OCI-LY3 (cell line): Measurements from ENCODE around the gene LOXL3.
A peak's percentile ranks its signal among the peaks of the same experiment; 100 is the strongest.

Experiments used
- H2AFZ ChIP-seq: fragments of 200-600, 300-600 bp; shearing (Covaris generic); 2 replicates; pipeline ENCODE4 v1.6.0; 2014; ENCODE audit warnings: antibody characterized with exemption, low read depth, low read length
- H3K27ac ChIP-seq: fragments of 200-600, 300-600 bp; sonication (generic); 2 replicates; pipeline ENCODE4 v1.5.1; 2014; ENCODE audit warnings: mild to moderate bottlenecking, low read length, moderate library complexity, mixed read lengths
- H3K27me3 ChIP-seq: fragments of 200-600, 300-600 bp; sonication (generic); 2 replicates; pipeline ENCODE4 v1.6.1; 2014; ENCODE audit warnings: low read depth, low read length, mixed read lengths
- H3K36me3 ChIP-seq: fragments of 200-600, 300-600 bp; sonication (generic); replicated peaks from 2 replicates; pipeline ENCODE3; 2014; ENCODE audit warnings: low read depth, low read length, mixed read lengths
- H3K4me1 ChIP-seq: fragments of 300-600, 200-600 bp; sonication (generic); 2 replicates; pipeline ENCODE4 v1.6.1; 2014; ENCODE audit warnings: low read length, mixed read lengths
- H3K4me2 ChIP-seq: fragments of 200-600, 300-600 bp; sonication (generic); 2 replicates; pipeline ENCODE4 v1.6.1; 2014; ENCODE audit warnings: low read length, mixed read lengths
- H3K4me3 ChIP-seq: fragments of 300-600, 200-600 bp; sonication (generic); 2 replicates; pipeline ENCODE4 v1.5.1; 2014; ENCODE audit warnings: antibody characterized with exemption, mild to moderate bottlenecking, low read length, moderate library complexity
- H3K79me2 ChIP-seq: fragments of 300-600, 200-600 bp; shearing (Covaris generic); 2 replicates; pipeline ENCODE4 v1.6.1; 2014; ENCODE audit warnings: mild to moderate bottlenecking, low read length, mixed read lengths
- H3K9ac ChIP-seq: fragments of 300-600, 200-600 bp; shearing (Covaris generic); 2 replicates; pipeline ENCODE4 v1.6.0; 2014; ENCODE audit warnings: mild to moderate bottlenecking, low read length, moderate library complexity
- H3K9me3 ChIP-seq: fragments of 200-600, 300-600 bp; shearing (Covaris generic); 2 replicates; pipeline ENCODE4 v1.6.1; 2014; ENCODE audit warnings: low read length, mixed read lengths; ENCODE audit not compliant: insufficient read depth
- H4K20me1 ChIP-seq: fragments of 200-600, 300-600 bp; sonication (generic); 2 replicates; pipeline ENCODE4 v1.6.1; 2016; ENCODE audit warnings: low read length, mixed read lengths; ENCODE audit not compliant: insufficient read depth
- EZH2phosphoT487 ChIP-seq: fragments of 200-600 bp; shearing (Covaris generic); IDR thresholded peaks from 2 replicates; pipeline ENCODE4 v1.6.1; 2018; ENCODE audit warnings: antibody characterized with exemption, mixed run types, low read depth
- TF ChIP-seq, protein P1 (sequence below): fragments of 200-600, 300-600 bp; sonication (generic); IDR thresholded peaks from 2 replicates; pipeline ENCODE4 v1.5.1; 2014; ENCODE audit warnings: antibody characterized with exemption, low read length, low read depth

LOXL3 gene

DNA sequence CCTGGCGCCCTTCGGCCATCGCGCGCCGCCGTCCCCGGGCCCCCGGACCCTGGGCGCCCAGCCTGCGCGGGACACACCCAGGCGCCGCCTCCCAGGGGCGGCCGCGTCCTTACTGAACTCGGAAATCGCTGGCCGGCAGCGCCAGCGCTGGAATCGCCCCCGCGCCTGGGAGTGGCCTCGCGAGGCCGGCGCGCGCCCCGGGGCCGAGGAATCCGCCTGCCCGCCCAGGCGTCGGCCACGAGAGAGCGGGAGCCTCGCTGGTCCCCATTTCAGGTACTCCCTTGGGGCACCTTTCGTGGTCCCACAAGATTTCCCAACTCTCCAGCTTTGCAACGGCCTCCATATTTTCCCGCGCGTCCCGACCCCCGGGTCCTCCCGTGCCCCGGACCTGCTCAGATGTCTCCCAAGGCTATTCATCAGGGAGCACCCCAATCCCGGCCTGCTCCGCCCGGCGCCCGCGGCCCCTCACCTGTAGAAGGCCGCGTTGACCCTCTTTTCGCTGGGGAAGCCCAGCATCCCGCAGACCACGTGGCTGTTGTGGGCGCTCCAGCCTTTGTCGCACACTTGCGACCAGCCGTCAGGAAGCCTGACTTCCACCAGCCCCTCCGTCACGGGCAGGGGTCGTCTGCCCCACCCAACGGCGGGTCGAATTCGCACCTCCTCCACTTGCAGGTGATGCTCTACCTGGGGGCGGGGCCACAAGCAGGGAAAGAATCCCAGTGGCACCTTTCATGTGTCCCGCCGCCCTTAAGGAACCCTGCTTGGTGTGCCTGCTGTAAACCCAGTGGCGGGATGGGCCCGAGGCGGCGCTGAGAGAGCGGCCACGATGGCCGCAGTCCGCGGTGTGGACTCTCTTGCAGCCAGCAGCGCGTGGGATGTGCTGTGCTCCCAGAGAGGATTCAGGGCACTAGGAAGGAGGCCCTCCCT lies 4.6 kb downstream of the LOXL3 start:
- Histone ChIP-seq H3K36me3 (no peaks in the 10 kb centered on the region), H2AFZ (no peak overlapping the region), H3K27me3 (no peaks in the 10 kb centered on the region), H4K20me1 (no peaks in the 10 kb centered on the region), H3K4me1 (peaks cover 5% of the 10 kb centered on the region; the same call in 1 of the 2 replicates), H3K79me2 (no peaks in the 10 kb centered on the region), H3K9me3 (no peaks in the 10 kb centered on the region), H3K9ac (no peak overlapping the region), H3K4me3 (no peak overlapping the region), H3K4me2 (no peak overlapping the region), H3K27ac (no peak overlapping the region)
- no peak for TF ChIP-seq EZH2phosphoT487
- TF ChIP-seq, protein P1, sequence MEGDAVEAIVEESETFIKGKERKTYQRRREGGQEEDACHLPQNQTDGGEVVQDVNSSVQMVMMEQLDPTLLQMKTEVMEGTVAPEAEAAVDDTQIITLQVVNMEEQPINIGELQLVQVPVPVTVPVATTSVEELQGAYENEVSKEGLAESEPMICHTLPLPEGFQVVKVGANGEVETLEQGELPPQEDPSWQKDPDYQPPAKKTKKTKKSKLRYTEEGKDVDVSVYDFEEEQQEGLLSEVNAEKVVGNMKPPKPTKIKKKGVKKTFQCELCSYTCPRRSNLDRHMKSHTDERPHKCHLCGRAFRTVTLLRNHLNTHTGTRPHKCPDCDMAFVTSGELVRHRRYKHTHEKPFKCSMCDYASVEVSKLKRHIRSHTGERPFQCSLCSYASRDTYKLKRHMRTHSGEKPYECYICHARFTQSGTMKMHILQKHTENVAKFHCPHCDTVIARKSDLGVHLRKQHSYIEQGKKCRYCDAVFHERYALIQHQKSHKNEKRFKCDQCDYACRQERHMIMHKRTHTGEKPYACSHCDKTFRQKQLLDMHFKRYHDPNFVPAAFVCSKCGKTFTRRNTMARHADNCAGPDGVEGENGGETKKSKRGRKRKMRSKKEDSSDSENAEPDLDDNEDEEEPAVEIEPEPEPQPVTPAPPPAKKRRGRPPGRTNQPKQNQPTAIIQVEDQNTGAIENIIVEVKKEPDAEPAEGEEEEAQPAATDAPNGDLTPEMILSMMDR = no peak

- no peaks in the 10 kb centered on the region for H3K79me2 ChIP-seq
- H3K4me2 ChIP-seq = no peak overlapping the region
- H4K20me1 ChIP-seq = no peaks in the 10 kb centered on the region
- H3K27ac ChIP-seq = no peak overlapping the region
- TF ChIP-seq, protein P1 = no peak
- TF ChIP-seq EZH2phosphoT487 = no peak
- H3K9me3 ChIP-seq = no peaks in the 10 kb centered on the region
- no peak overlapping the region for H3K4me3 ChIP-seq
- H3K4me1 ChIP-seq = peaks cover 1% of the 10 kb centered on the region; the same call in 1 of the 2 replicates
- no peaks in the 10 kb centered on the region for H3K36me3 ChIP-seq
- H2AFZ ChIP-seq = no peak overlapping the region
- H3K9ac ChIP-seq = no peak overlapping the region
- no peaks in the 10 kb centered on the region for H3K27me3 ChIP-seq
Measured at GRCh38 chr2:74548285-74548899, 5.3 kb downstream of the LOXL3 start.

DNA sequence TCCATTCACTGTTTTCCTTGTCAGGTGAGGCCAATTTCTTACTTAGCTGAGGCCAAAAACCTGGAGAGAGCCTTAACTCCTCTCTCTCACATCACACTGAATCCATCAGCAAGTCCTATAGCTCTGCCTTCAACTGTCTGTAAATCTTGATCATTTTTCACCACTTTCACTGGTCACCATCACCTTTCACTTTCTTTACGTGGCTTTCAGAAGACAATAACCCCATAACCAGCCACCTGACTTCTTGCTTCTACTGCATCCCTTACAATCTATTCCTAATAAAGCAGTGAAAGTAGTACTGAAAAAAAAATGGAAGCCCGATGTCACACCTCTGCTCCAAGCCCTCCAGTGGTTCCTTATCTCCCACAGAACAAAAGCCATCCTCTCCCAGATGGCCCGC lies 7.7 kb downstream of the LOXL3 start:
- Histone ChIP-seq H2AFZ (no peak overlapping the region), H3K4me3 (no peak overlapping the region), H3K9ac (no peak overlapping the region), H3K79me2 (no peaks in the 10 kb centered on the region), H3K36me3 (no peaks in the 10 kb centered on the region), H3K4me1 (no peaks in the 10 kb centered on the region), H4K20me1 (no peaks in the 10 kb centered on the region), H3K27me3 (no peaks in the 10 kb centered on the region), H3K27ac (no peak overlapping the region), H3K9me3 (no peaks in the 10 kb centered on the region), H3K4me2 (no peak overlapping the region)
- TF ChIP-seq EZH2phosphoT487 = no peak
- TF ChIP-seq, protein P1 = no peak

GRCh38 chr2:74544634-74545033 lies 9.1 kb downstream of the LOXL3 start:
- Histone ChIP-seq H3K27ac (no peak overlapping the region), H3K36me3 (no peaks in the 10 kb centered on the region), H3K9me3 (no peaks in the 10 kb centered on the region), H2AFZ (no peak overlapping the region), H3K4me3 (no peak overlapping the region), H3K9ac (no peak overlapping the region), H3K4me2 (no peak overlapping the region), H3K79me2 (no peaks in the 10 kb centered on the region), H3K27me3 (no peaks in the 10 kb centered on the region), H4K20me1 (no peaks in the 10 kb centered on the region), H3K4me1 (peaks cover under 1% of the 10 kb centered on the region)
- no peak for TF ChIP-seq EZH2phosphoT487
- TF ChIP-seq, protein P1 = peak; percentile 40
